Activated T-cell treated with anti-CD3 and anti-CD28 coated beads for 24 hours (primary cell): ENCODE measurements around the gene CASKIN2.

Source experiments
- DNase-seq: peaks from one replicate; pipeline ENCODE4 v3.0.0-alpha.2; 2020; ENCODE audit warnings: low read depth

The CASKIN2 gene

GRCh38 chr17:75503976-75504346 lies 11.4 kb downstream of the CASKIN2 start:
- no peak for DNase-seq

- DNase-seq, result no peak
These were observed 11.9 kb downstream of the CASKIN2 start for GRCh38 chr17:75503337-75503950.

- DNase-seq, result no peak
These were observed 12.5 kb downstream of the CASKIN2 start for GRCh38 chr17:75502721-75503329.

- no peak for DNase-seq
These were observed 13.1 kb downstream of the CASKIN2 start for GRCh38 chr17:75502072-75502720.

GRCh38 chr17:75501378-75502071 lies 13.8 kb downstream of the CASKIN2 start:
- no peak for DNase-seq

- no peak for DNase-seq
These were observed 14.7 kb downstream of the CASKIN2 start for GRCh38 chr17:75500419-75501216.

- no peak for DNase-seq
These were observed 15.9 kb downstream of the CASKIN2 start for GRCh38 chr17:75499313-75500022.

- no peak for DNase-seq
These were observed 16.6 kb downstream of the CASKIN2 start for GRCh38 chr17:75498726-75499213.

GRCh38 chr17:75498039-75498725 lies 17.2 kb downstream of the CASKIN2 start:
- no peak for DNase-seq

- no peak for DNase-seq
These were observed 19.3 kb downstream of the CASKIN2 start for GRCh38 chr17:75496005-75496404.

GRCh38 chr17:75494326-75494877 lies 20.9 kb downstream of the CASKIN2 start:
- no peak for DNase-seq

- no peak for DNase-seq
These were observed 21.7 kb downstream of the CASKIN2 start for GRCh38 chr17:75493476-75494129.

GRCh38 chr17:75492555-75493168 lies 22.7 kb downstream of the CASKIN2 start:
- no peak for DNase-seq

- no peak for DNase-seq
These were observed 23.7 kb downstream of the CASKIN2 start for GRCh38 chr17:75491680-75492079.

- no peak for DNase-seq
These were observed 24.2 kb downstream of the CASKIN2 start for GRCh38 chr17:75490953-75491649.

GRCh38 chr17:75490173-75490743 lies 25.1 kb downstream of the CASKIN2 start:
- no peak for DNase-seq

GRCh38 chr17:75489511-75489955 lies 25.8 kb downstream of the CASKIN2 start:
- DNase-seq, result no peak
